SHP77 treated with DMSO at 0.1 percent for 48 hours (cell line): ENCODE results near the gene SKI.

ENCODE experiments used
- DNase-seq: peaks from one replicate; lab custom pipeline; 2025; lab: John Stamatoyannopoulos, UW

Gene SKI

GRCh38 chr1:2229911-2230731 is 2.0 kb downstream of the SKI start:
- DNase-seq = no peak

GRCh38 chr1:2230781-2231531 is 2.8 kb downstream of the SKI start:
- DNase-seq = no peak

GRCh38 chr1:2231532-2232254 is 3.6 kb downstream of the SKI start:
- no peak for DNase-seq

- DNase-seq = no peak
These were observed 4.3 kb downstream of the SKI start for GRCh38 chr1:2232255-2232915.

- DNase-seq = no peak
These were observed 4.9 kb downstream of the SKI start for GRCh38 chr1:2232916-2233438.

- no peak for DNase-seq
These were observed 5.3 kb downstream of the SKI start for GRCh38 chr1:2233468-2233867.

GRCh38 chr1:2233997-2234761 is 6.1 kb downstream of the SKI start:
- DNase-seq = no peak

- no peak for DNase-seq
These were observed 6.6 kb downstream of the SKI start for GRCh38 chr1:2234762-2235113.

- DNase-seq = no peak
These were observed 7.3 kb downstream of the SKI start for GRCh38 chr1:2235300-2235998.

- DNase-seq = no peak
These were observed 8.9 kb downstream of the SKI start for GRCh38 chr1:2236695-2237677.

GRCh38 chr1:2237773-2238172 is 9.7 kb downstream of the SKI start:
- DNase-seq = no peak

- no peak for DNase-seq
These were observed 10.4 kb downstream of the SKI start for GRCh38 chr1:2238361-2239012.

- no peak for DNase-seq
These were observed 10.9 kb downstream of the SKI start for GRCh38 chr1:2239013-2239370.

GRCh38 chr1:2239384-2239985 is 11.4 kb downstream of the SKI start:
- no peak for DNase-seq

GRCh38 chr1:2240270-2241156 is 12.4 kb downstream of the SKI start:
- DNase-seq = no peak

- no peak for DNase-seq
These were observed 13.7 kb downstream of the SKI start for GRCh38 chr1:2241820-2242219.
